ENCODE results near the gene FGGY.
"Not testable (repeated sequence)": the region's sequence is repeated elsewhere in the genome, so short reads cannot be mapped to it uniquely, and the experiment has no call there.

The FGGY gene

DNA sequence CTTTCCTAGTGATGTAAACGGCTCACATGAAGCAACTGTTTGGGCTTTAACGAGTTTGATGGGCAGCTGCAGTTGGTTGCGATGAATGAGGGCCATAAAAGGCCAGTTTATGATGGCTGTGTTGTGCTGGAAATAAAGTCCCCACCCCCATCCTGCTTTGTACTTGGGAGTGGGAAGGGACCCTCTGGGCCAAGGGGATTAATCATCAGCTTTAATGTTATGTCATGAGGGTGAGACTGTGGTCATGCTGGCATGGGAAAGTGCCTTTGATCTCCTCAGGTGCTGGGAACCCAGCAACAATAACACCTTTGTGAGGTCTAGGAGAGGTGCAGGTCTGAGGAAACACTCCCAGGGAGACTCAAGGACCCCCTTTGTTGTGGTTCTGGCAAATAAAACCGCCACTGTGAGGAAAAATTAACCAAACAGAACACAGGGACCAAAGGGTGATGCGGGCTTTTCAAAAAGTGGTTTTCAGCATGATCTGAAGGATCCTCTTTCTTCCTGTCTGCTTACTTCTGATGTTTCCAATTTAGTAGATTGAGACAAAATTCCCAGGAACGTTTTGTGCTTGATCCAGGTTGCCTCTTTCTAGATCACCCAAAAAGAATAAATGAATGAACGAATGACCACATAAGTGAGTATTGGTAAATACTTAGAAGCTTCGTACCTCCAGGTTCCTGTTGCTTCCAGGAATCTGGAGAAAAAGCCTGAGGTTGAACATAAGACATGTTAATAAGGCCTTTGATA lies 260.1 kb downstream of the FGGY start:
- DNase-seq = no peak

DNA sequence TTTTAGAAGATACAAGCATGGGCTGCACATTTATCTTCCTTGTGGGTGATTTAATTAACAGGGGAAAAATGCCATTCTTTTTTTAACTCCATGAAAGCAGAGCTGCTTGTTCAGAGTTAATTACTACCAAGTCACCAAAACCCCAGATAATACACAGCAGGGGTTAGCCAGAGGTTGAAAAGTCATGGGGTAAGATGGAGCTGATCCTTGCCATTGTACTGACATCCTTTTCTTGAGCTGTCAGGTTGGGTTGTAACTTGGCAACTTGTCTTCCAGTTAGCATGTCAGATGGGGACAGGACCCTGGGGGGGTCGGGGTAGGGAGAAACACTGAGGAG lies 260.6 kb downstream of the FGGY start:
- DNase-seq = no peak

DNA sequence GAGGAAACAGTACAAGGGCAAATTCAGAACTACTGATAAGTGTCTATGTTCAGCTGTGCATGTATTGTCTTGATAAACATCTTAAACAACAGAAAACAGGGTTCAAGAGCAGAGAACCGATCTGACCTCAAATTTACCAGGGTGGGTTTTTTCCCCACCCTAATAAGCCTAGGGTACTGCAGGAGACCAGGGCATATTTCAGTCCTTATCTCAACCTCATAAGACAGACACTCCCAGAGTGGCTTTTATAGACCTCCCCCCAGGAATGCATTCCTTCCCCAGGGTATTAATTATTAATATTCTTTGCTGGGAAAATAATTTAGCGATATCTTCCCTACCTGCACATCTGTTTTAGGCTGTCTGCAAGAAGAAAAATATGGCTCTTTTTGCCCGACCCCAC lies 261.7 kb downstream of the FGGY start:
- DNase-seq = not testable (repeated sequence)

DNA sequence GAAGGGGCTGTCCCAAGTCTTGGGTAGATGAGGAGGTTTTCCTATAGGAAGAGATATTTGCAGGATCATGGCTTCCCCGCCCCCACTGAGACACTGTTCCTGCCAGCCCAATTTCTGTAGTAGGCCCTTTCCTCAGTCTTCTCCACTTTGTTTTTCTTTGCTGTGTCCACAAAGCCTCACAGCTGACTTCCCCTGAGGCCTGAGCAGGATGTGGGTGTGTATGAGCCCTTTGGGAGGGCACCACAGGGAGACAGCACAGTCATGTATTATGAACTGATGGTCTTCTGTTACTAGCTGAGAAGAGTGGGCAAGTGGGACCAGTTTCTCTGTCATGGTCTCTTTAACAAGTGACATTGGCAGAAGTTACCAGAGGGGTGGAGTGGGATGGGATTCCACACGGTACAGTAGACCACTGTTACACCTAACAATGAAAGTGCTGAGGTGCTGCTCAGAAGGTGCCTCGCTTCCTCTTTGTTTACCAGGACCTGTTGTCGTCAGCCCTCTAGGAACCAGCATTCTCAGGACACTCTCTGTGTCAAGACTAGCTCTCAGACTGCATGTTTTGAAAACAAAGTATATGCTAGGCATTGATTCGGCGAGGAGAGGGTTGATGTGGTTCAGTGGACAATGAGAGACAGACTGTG lies 264.0 kb downstream of the FGGY start:
- DNase-seq = no peak

DNA sequence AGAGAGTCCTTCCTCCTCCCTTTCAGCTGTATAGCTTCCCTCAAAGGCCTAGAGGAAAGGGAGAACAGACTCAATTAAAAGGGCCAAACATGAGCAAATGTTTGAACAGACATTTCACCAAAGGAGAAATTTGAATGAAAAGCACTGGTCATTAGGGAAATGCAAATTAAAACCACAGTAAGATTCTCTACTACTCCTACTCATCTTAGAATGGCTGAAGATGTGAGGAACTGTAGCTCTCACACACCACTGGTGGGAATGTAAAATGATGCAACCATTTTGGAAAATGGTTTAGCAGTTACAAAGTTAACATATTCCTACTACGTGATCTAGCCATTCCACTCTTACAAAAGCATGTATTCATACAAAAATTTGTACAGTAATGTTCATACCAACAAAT lies 264.9 kb downstream of the FGGY start:
- no peak for DNase-seq

DNA sequence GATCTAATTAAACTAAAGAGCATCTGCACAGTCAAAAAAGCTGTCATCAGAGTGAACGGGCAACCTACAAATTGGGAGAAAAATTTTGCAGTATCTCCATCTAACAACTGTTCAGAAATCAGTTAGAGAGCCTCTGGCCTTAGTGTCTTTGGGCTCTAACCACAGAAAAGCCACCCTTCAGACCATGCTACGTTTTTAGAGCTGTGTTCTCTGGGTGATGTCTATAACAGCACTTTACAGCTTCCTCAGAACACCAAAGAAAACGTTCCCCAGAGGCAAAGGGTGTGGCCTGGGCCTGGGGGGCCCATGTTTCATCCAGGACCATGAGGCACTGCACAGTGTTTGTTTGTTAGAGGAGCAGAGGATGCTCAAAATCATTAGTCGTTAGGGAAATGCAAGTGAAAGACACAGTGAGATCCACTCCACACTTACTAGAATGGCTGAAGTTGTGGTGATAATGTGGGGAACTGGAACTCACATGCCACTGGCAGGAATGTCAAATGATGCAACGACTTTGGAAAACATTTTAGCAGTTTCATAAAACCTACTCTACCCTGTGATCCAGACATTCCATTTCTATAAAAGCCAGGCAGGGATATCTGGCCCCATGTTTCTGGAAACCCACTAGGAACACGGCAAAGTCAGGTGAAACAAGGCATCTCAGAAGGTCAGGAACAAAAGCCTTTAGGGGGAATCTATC lies 267.4 kb downstream of the FGGY start:
- no peak for DNase-seq

DNA sequence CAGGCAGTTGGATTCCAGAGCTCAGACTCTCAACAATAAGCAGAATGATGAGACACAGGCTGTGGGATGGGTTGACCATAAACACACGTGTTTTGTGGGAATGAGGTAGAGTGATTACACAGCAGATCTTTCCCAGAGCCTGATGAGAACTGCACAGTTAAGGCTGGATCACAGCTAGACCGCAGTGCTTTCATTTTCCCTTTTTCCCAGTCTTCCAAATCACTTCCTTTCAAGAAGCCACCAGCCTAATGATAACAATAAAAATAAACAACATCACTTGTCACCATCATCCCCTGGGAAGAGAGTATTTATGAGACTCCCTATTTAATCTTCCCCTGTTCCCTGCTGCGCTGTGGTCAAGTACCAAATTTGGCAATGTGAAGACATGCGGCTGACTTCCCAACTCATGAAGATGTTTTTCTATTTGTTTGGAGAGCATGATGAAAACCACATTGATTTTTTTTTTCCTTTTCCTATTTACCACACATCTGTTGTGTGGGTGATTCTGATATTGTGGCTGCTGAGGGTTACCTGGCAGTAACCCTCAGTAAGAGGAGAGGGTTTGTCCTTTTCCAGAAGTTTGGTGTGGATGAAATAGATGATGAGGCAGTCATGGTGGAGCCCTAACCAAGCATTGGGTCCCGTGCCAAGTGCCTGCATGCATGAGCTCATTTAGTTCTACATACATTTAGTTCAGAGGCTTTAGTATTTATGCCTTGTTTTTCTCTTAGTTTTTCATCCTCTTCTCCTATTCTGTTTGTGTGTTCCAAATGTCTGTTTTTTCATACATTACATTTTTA lies 268.9 kb downstream of the FGGY start:
- DNase-seq = no peak

DNA sequence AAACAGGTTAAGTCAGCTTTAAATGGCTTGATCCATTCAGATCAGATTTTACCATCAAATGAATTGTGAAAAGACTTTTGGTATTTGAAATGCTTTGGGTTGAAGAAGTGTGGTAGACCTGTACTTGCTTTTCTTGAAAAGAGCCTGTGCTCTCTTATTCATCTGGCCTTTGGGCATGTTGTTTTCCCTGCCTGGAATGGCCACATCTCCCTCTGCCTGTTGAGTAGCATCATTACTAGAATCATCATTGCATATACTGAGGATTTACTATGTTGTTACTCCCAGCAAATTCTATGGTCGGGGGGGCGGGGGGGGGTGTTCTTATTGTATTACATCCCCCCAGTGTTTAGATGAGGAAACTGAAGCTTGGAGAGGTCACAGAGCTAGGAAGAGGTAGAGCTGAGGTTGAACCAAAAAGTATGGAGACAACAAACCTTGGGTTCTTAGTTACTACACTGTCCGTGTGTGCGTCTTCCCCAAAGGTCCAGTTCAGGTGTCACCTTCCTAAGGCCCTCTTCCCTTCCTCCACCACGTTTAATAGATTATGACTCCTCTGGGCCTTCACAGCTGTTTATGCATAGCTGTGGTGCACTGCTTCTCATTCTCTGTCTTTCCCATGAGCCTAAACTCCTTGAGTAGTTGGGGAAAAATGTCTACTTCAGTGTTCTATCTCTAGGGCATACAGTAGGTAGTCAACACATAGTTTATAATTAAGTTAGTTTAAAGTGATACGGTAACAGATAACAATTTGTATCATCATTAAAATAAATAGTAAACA lies 271.5 kb downstream of the FGGY start:
- DNase-seq = no peak

DNA sequence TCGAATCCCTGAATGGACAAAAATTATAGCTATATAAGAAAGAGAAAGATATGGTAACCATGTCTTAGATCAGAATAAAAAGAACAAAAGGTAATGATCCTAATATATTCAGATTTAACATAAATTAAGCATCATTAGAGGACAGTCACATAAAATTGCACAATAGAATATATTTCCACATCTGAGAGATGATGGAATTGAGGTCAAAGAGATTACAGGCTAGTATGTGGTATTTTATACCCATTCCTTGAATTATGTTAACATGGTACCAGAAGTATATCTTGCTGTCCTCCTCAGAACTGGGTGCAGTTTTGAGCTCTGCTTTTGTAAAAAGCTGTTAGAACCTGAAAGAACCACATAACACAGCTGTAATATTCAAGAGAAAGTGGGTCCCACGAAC lies 272.3 kb downstream of the FGGY start:
- no peak for DNase-seq

DNA sequence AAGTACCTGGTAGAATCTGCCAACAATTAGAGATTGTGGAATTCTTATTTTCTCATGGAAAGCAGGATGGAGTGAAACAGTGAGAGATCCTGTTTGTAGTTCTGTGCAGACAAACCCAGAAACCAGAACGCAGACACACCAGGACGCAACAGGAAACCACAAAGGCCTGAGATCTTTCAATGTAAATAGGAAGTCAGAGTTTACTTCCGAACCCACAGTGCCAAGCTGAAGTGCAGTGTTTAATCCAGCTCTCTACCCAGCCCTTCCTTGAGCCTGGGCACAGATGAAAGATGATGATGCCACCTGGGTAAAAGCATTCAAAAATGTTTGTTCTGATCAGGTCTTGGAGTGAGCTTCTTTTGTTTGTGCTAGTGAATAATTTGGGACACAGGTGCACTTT lies 273.6 kb downstream of the FGGY start:
- DNase-seq = peak; percentile 49

DNA sequence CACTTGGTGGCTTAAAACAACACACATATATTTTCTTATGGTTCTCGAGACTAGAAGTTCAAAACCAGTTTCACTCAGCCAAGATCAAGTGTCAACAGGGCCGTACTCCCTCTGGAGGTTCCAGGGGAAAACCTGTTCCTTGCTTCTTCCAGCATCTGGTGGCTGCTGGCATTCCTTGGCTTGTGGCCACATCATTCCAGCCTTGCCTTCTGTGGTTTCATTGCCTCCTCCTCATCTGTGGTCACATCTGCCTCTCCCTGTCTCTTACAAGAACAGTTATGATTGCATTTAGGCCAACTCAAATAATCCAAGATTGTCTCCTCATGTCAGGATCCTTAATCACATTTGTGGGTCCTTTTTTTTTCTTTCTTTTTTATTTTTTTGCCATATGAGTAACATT lies 277.2 kb downstream of the FGGY start:
- no peak for DNase-seq

DNA sequence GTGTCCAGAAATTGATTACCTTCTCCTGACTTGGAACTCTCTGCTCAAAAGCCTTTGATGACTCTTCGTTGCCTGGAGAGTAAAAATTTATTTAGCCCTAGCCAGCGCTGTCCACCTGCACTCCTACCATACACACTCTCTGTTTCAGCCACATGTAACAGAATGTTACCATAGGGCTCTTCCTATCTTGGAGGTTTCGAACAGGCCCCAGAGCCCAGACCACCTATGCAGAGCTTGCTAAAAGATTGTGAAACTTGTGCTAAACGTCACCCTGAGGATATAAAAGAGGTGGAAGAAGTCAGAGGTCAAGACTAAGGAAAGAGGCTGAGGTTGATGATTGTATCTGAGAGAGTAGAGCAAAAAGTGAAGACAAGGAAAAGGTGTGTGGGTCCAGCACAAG lies 280.9 kb downstream of the FGGY start:
- no peak for DNase-seq

DNA sequence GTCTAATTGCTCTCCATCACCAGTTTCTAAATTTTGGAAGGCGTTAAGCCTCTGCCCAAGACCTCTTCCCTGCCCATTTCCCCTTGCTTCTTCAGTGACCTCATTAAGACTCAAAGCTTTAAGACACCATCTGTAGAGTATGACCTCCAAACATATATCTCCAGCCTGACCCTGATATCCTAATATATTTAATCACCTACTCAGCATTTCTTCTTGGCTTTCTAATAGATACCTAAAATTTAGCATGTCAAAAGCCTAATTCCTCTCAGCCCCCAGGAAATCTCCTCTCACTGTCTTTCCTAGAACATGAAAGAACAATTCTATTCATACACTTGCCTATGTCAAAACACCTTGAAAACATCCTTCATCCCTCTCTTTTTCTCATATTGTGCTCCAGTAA lies 282.3 kb downstream of the FGGY start:
- DNase-seq = no peak

DNA sequence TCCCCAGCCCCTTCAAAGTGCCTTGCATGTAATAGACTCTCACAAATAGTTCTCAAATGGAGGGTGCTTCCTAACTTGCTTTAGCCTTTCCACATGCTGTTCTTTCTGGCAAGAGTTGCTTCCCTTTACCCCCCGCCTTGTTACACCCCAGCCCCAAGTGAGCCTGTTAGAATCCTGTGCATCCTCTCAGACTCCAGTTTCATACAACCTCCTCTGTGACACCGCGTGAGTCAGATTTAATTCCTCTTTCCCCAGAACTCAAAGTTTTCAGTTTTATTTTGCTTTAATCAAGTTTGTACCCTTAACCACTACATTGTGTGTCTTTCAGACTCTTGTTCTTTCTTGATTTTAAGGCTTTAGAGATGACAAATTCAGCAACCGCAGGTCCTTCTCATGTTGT lies 283.4 kb downstream of the FGGY start:
- DNase-seq = no peak

DNA sequence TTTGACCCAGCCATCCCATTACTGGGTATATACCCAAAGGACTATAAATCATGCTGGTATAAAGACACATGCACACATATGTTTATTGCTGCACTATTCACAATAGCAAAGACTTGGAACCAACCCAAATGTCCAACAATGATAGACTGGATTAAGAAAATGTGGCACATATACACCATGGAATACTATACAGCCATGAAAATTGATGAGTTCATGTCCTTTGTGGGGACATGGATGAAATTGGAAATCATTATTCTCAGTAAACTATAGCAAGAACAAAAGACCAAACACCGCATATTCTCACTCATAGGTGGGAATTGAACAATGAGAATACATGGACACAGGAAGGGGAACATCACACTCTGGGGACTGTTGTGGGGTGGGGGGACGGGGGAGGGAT lies 295.5 kb downstream of the FGGY start:
- DNase-seq = not testable (repeated sequence)

DNA sequence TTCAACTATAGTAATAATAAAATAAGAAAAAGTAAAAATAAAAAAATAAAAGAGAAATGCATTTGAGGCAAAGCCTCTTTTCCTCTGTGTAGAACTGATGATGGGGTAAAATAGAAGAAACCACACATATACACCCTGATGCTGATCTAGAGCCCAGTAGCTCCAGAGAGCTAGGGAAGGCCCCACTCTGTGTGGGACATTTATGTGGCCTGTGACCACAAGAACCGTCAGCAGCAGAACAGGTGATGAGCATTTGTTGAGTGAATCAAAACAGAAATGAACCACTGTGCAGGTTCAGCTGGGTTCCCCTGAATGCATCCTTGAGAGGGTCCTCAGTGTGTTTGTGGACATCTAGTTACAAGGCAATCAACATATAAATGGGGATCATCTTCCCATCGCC lies 296.0 kb downstream of the FGGY start:
- DNase-seq = no peak

DNA sequence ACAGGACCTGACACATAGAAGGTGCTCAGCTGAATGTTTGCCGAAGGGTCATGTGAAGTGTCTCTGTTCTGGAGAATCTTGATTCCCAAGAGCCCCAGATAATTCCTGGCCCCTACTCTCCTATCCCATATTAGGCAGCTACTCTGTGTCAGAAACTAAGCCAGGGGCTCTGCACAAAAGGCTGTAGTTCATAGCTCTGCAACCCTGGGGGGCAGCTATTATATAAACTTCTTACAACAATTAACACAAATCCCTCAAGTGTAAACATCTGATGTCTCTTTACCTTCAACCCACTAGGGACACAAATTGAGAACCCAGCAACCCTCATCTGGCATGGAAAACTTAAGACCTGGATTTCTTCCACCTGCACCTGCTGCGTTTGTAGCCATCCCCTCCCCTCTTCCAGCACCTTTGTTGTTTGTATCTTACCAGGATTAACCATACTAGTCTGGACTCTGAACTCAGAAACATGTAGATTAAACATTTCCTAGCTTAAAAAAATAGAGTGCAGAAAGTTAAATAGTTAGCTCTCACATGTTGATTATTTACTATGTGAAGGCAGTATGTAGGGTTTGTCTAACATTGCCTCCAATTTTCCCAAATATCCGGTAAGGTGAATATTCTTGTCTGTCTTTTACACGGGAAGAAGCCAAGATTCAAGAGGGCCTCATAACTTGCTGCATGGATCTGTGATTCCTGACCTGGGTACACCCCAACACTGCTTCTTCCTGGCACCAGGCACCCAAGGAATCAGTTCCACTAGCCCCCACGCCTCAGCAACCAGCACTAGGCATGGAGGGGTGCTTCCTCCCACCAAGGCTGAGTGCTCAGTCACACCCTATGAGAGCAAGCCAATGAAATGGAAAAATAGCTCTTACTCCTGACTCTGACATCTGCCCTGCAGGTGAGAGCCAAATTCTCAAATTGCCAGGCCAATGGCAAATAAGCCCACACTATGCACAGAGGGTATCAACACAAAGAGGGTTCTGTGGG lies 297.2 kb downstream of the FGGY start:
- no peak for DNase-seq

DNA sequence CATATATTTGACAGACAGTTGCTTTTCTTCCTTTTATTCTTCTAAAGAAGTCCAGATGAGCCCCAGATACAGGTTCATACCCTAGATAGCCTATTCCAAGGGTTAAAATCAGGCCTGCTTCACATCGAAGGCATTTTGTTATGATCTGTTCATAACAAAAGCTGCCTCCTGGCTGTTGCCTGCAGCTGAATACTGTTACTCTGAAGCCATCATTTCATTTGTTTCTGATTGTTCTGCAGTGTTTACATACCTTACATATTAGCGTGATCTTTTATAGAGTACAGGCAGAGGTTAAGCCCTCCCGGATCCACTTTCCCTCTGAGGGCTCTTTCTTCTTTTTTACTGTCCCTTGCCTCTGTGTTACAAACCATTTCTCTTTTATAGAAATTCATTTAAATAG lies 298.9 kb downstream of the FGGY start:
- DNase-seq = no peak

DNA sequence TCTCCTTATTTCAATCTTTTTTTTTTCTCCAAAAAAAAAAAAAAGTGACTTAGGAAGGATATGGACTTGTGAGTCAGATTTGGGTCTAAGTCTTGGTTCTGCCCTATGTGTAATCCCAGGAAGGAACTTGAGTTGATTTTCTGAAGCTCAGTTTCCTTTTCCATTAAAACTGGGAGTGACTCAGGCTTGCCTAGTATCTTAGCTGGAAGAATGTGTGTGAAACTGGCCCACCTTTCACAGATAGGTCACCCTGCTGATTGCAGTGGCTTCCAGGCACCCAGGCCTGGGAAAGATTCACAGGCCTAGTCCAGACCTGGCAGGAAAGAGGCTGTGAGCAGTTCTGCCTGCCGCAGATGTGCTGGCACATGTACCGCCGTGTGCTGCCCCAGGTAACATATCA lies 299.5 kb downstream of the FGGY start:
- no peak for DNase-seq

DNA sequence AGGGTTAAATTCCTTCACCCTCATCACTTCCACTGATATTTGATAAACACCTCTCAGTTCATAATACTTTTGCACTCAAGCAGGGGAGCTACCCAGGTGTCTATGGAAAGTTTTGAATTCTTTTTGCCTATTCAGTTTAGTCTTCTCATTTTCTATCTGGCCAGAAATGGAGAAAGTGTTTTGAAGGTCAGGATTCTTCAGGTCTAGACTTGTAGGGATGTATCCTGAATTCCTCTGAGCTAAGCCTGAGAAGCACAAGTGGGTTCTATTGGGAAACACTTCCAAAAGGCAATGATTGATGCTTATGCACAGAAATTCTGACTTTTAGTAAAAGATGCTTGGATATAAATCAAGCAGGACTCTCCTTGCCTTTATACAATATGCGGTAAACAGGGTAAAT lies 300.1 kb downstream of the FGGY start:
- DNase-seq = no peak

DNA sequence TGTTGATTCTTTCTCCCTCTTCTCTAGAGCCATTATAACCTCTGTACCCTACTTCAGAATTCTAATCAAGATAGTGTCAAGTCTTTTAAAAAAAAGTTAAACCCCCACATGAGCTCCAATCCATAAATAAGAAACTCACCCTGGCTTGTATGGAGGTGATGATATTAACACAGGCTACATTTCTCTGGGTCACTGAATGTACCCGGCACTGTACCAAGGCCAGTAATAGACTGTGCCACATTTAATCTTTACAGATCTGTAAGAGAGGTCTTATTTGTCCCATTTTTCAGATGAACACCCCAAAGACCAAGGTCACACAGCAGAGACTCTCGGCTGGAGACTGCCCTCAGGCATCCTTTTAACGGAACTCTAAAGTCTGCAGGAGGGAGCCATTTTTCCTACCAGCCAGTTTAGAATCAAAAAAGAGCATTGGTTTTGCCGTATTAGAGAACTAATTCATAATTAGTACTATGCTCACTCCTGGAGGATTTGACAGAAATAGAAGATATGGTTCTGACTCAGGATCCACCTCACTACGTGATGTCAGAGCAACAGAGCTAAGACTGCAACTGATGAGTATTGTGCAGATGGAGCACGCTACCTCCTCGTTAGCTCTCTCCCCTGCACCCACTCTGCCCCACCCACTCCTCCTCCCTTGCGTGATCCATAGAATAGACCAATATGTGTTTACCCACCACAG lies 300.7 kb downstream of the FGGY start:
- no peak for DNase-seq
